ENCODE measurements around the gene STARD8.
A peak's percentile ranks its signal among the peaks of the same experiment; 100 is the strongest.

Gene STARD8

GRCh38 chrX:68665502-68665901 is 18.0 kb downstream of the STARD8 start (continued):
- no peak for TF ChIP-seq CSRNP3 (CRISPR knock-in tag; IDR thresholded peaks at IDR 0.05)
- TF ChIP-seq OSR1 (CRISPR knock-in tag; IDR thresholded peaks at IDR 0.05) = no peak
- TF ChIP-seq PPARA (CRISPR knock-in tag; IDR thresholded peaks at IDR 0.05; ENCODE audit: borderline replicate concordance) = no peak

- no peak for ATAC-seq
- TF ChIP-seq ZNF565 (CRISPR knock-in tag; conservative IDR thresholded peaks at IDR 0.05; ENCODE audit: low read depth) = no peak
- no peak for TF ChIP-seq ZNF8 (CRISPR knock-in tag; IDR thresholded peaks at IDR 0.05)
- TF ChIP-seq TOX (CRISPR knock-in tag; IDR thresholded peaks at IDR 0.05; ENCODE audit: borderline replicate concordance) = no peak
- no peak for TF ChIP-seq ISL1 (CRISPR knock-in tag; IDR thresholded peaks at IDR 0.05)
- TF ChIP-seq CREB5 (CRISPR knock-in tag; IDR thresholded peaks at IDR 0.05; ENCODE audit: low read depth) = no peak
- no peak for TF ChIP-seq CSRNP3 (CRISPR knock-in tag; IDR thresholded peaks at IDR 0.05)
- TF ChIP-seq PATZ1 (CRISPR knock-in tag; IDR thresholded peaks at IDR 0.05; ENCODE audit: borderline replicate concordance) = no peak
- TF ChIP-seq ARNTL (CRISPR knock-in tag; IDR thresholded peaks at IDR 0.05; ENCODE audit: borderline replicate concordance, low read depth) = no peak
- TF ChIP-seq TSHZ2 (CRISPR knock-in tag; IDR thresholded peaks at IDR 0.05) = no peak
Measured at GRCh38 chrX:68666580-68666979, 19.1 kb downstream of the STARD8 start.

- no peak for TF ChIP-seq TOX (CRISPR knock-in tag; IDR thresholded peaks at IDR 0.05; ENCODE audit: borderline replicate concordance)
- TF ChIP-seq ZNF70 (CRISPR knock-in tag; IDR thresholded peaks at IDR 0.05) = no peak
- no peak for TF ChIP-seq TSHZ2 (CRISPR knock-in tag; IDR thresholded peaks at IDR 0.05)
- TF ChIP-seq PATZ1 (CRISPR knock-in tag; IDR thresholded peaks at IDR 0.05; ENCODE audit: borderline replicate concordance) = no peak
- no peak for TF ChIP-seq TCF4 (CRISPR knock-in tag; IDR thresholded peaks at IDR 0.05; ENCODE audit: borderline replicate concordance)
- TF ChIP-seq CREB5 (CRISPR knock-in tag; IDR thresholded peaks at IDR 0.05; ENCODE audit: low read depth) = no peak
- TF ChIP-seq ZNF8 (CRISPR knock-in tag; IDR thresholded peaks at IDR 0.05) = no peak
- peak; percentile 88 for ATAC-seq
Measured at GRCh38 chrX:68669094-68669860, 21.8 kb downstream of the STARD8 start.
